ENCODE data around the gene SCN10A.

Gene SCN10A

DNA sequence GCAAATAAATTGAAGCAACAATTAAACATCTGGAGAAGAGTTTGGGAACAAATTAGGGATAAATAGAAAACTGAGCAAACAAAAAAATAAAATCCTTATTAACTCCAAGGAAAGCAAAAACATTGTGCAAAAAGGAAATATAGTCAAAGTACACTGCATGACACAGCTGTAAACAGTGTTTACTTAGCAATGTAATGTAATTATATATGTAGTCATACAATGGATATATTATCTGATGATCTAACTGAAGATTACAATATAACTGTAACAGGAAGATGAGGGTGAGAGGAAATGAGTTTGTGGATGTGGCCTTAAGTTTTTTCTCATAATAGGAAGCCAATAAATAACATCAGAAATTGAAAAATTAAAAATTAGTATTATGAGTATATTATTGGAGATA, 42.5 kb downstream of the SCN10A start:
- Histone ChIP-seq H3K4me3 (ENCODE audit: low read depth, low read length) (no peak overlapping the region), H3K9me3 (ENCODE audit: control insufficient read depth, insufficient read depth, low read length) (no peaks in the 10 kb centered on the region), H3K27me3 (ENCODE audit: control insufficient read depth, insufficient read depth, low read length) (no peaks in the 10 kb centered on the region), H3K4me1 (ENCODE audit: control insufficient read depth, insufficient read depth, low read length) (no peaks in the 10 kb centered on the region), H3K36me3 (ENCODE audit: control insufficient read depth, insufficient read depth, low read length) (no peaks in the 10 kb centered on the region), H3K9ac (ENCODE audit: low read depth, low read length) (no peak overlapping the region)

DNA sequence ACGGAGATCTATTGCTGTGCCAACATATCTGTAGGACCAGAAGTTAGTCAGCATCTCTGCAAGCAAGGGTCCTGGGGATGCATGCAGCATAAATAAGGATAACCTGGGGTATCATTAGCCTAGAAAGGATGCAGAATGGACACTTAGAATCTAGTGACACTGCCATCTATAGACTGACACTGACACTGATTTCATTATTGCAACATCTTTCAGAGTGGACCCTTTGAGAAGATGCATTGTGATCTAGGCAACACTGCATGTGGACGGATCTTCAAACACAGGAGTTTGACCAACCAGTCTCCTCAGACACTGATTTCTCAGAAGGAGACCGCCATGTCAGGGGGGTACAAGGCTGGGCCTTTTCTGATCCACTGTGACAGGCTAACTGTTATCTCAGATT, 52.4 kb downstream of the SCN10A start:
- no peaks in the 10 kb centered on the region for H3K4me1 ChIP-seq (ENCODE audit: control insufficient read depth, insufficient read depth, low read length)
- no peaks in the 10 kb centered on the region for H3K9me3 ChIP-seq (ENCODE audit: control insufficient read depth, insufficient read depth, low read length)
- H3K9ac ChIP-seq (ENCODE audit: low read depth, low read length) = no peak overlapping the region
- H3K27me3 ChIP-seq (ENCODE audit: control insufficient read depth, insufficient read depth, low read length) = peaks cover 2% of the 10 kb centered on the region
- H3K4me3 ChIP-seq (ENCODE audit: low read depth, low read length) = no peak overlapping the region
- H3K36me3 ChIP-seq (ENCODE audit: control insufficient read depth, insufficient read depth, low read length) = no peaks in the 10 kb centered on the region

GRCh38 chr3:38758557-38758956, 57.5 kb downstream of the SCN10A start:
- no peaks in the 10 kb centered on the region for H3K36me3 ChIP-seq (ENCODE audit: control insufficient read depth, insufficient read depth, low read length)

DNA sequence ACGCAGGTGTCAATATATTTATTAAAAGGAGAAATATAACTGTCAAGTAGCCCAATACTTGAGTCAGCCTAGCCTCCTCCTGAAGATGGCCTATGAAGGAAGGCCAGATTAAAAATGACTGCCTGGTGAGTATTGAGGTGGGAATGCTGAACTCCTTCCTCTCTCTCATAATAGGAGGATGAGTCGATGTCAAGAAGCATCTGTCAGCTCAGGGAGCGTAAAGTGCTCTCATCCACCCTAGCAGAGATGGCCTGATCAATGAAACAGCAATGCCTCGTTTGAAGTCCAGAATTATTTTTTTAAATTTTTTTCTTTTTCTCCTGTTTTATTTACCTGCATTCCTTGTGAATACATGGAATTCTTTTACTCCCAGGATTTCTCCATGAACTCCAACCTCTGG, 58.3 kb downstream of the SCN10A start:
- Histone ChIP-seq H3K27me3 (ENCODE audit: control insufficient read depth, insufficient read depth, low read length) (peaks cover 2% of the 10 kb centered on the region), H3K4me1 (ENCODE audit: control insufficient read depth, insufficient read depth, low read length) (no peaks in the 10 kb centered on the region), H3K36me3 (ENCODE audit: control insufficient read depth, insufficient read depth, low read length) (no peaks in the 10 kb centered on the region), H3K4me3 (ENCODE audit: low read depth, low read length) (no peak overlapping the region), H3K9me3 (ENCODE audit: control insufficient read depth, insufficient read depth, low read length) (no peaks in the 10 kb centered on the region), H3K9ac (ENCODE audit: low read depth, low read length) (no peak overlapping the region)

More at GRCh38 chr3:38758557-38758956, 57.5 kb downstream of the SCN10A start:
- H3K4me1 ChIP-seq (ENCODE audit: control insufficient read depth, insufficient read depth, low read length) = no peaks in the 10 kb centered on the region
- no peaks in the 10 kb centered on the region for H3K9me3 ChIP-seq (ENCODE audit: control insufficient read depth, insufficient read depth, low read length)
- no peak overlapping the region for H3K9ac ChIP-seq (ENCODE audit: low read depth, low read length)
- peaks cover 2% of the 10 kb centered on the region for H3K27me3 ChIP-seq (ENCODE audit: control insufficient read depth, insufficient read depth, low read length)
- no peak overlapping the region for H3K4me3 ChIP-seq (ENCODE audit: low read depth, low read length)

- H3K27me3 ChIP-seq (ENCODE audit: control insufficient read depth, insufficient read depth, low read length) = peaks cover 2% of the 10 kb centered on the region
- H3K4me1 ChIP-seq (ENCODE audit: control insufficient read depth, insufficient read depth, low read length) = no peaks in the 10 kb centered on the region
- no peaks in the 10 kb centered on the region for H3K36me3 ChIP-seq (ENCODE audit: control insufficient read depth, insufficient read depth, low read length)
- H3K9ac ChIP-seq (ENCODE audit: low read depth, low read length) = no peak overlapping the region
- H3K4me3 ChIP-seq (ENCODE audit: low read depth, low read length) = no peak overlapping the region
- H3K9me3 ChIP-seq (ENCODE audit: control insufficient read depth, insufficient read depth, low read length) = no peaks in the 10 kb centered on the region
Observed at GRCh38 chr3:38756892-38757291, 59.1 kb downstream of the SCN10A start.

GRCh38 chr3:38755130-38755529, 60.9 kb downstream of the SCN10A start:
- no peaks in the 10 kb centered on the region for H3K9me3 ChIP-seq (ENCODE audit: control insufficient read depth, insufficient read depth, low read length)

DNA sequence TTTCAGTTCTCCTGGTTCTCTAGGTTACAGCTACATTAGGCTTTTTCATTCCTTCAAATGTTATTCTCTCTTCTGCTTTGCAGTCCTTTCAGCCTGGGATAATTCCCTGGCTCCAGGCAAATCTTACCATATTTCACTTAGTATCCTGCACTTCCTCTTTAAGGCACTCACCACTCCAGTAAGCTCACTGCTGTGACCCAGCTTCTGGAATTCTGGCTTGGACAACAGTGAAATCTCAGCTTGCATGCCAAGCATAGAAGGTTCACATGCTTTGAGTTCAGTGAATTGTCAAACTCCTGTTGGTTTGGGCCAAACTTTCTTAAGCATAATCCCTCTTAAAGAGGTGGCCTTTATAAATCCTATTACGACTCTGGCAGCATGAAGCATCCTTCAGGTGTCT, 69.4 kb downstream of the SCN10A start:
- H3K4me3 ChIP-seq (ENCODE audit: low read depth, low read length) = no peak overlapping the region
- H3K27me3 ChIP-seq (ENCODE audit: control insufficient read depth, insufficient read depth, low read length) = no peaks in the 10 kb centered on the region
- no peaks in the 10 kb centered on the region for H3K36me3 ChIP-seq (ENCODE audit: control insufficient read depth, insufficient read depth, low read length)
- no peak overlapping the region for H3K9ac ChIP-seq (ENCODE audit: low read depth, low read length)
- no peaks in the 10 kb centered on the region for H3K9me3 ChIP-seq (ENCODE audit: control insufficient read depth, insufficient read depth, low read length)
- no peaks in the 10 kb centered on the region for H3K4me1 ChIP-seq (ENCODE audit: control insufficient read depth, insufficient read depth, low read length)

More at GRCh38 chr3:38755130-38755529, 60.9 kb downstream of the SCN10A start:
- H3K9ac ChIP-seq (ENCODE audit: low read depth, low read length) = no peak overlapping the region
- H3K4me1 ChIP-seq (ENCODE audit: control insufficient read depth, insufficient read depth, low read length) = no peaks in the 10 kb centered on the region
- H3K4me3 ChIP-seq (ENCODE audit: low read depth, low read length) = no peak overlapping the region
- H3K27me3 ChIP-seq (ENCODE audit: control insufficient read depth, insufficient read depth, low read length) = peaks cover 2% of the 10 kb centered on the region
- H3K36me3 ChIP-seq (ENCODE audit: control insufficient read depth, insufficient read depth, low read length) = no peaks in the 10 kb centered on the region

DNA sequence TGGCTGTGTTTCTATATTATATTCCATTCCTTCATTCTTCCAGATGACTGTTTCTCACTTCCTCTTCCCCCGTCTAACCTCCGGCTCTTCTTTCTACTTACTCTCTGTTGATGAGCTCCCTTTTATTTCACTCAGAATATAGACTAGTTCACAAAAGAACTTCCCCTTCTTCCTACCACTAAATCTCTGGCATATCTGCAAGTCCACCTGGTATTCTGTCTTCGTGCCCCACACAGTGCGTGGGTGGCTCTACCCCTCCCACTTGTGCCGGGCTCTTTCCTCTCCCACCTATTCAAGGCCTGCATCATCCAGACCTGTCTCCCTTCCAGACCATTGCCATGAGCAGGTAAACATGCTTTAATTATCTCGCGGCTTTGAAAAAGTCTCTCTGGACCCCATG, 73.0 kb downstream of the SCN10A start:
- Histone ChIP-seq H3K36me3 (ENCODE audit: control insufficient read depth, insufficient read depth, low read length) (no peaks in the 10 kb centered on the region), H3K9me3 (ENCODE audit: control insufficient read depth, insufficient read depth, low read length) (no peaks in the 10 kb centered on the region), H3K4me1 (ENCODE audit: control insufficient read depth, insufficient read depth, low read length) (no peaks in the 10 kb centered on the region), H3K9ac (ENCODE audit: low read depth, low read length) (no peak overlapping the region), H3K4me3 (ENCODE audit: low read depth, low read length) (no peak overlapping the region), H3K27me3 (ENCODE audit: control insufficient read depth, insufficient read depth, low read length) (no peaks in the 10 kb centered on the region)

- no peaks in the 10 kb centered on the region for H3K4me1 ChIP-seq (ENCODE audit: control insufficient read depth, insufficient read depth, low read length)
- no peak overlapping the region for H3K4me3 ChIP-seq (ENCODE audit: low read depth, low read length)
- no peaks in the 10 kb centered on the region for H3K9me3 ChIP-seq (ENCODE audit: control insufficient read depth, insufficient read depth, low read length)
- no peaks in the 10 kb centered on the region for H3K36me3 ChIP-seq (ENCODE audit: control insufficient read depth, insufficient read depth, low read length)
- H3K27me3 ChIP-seq (ENCODE audit: control insufficient read depth, insufficient read depth, low read length) = no peaks in the 10 kb centered on the region
- H3K9ac ChIP-seq (ENCODE audit: low read depth, low read length) = no peak overlapping the region
Observed at GRCh38 chr3:38742550-38742949, 73.5 kb downstream of the SCN10A start.

DNA sequence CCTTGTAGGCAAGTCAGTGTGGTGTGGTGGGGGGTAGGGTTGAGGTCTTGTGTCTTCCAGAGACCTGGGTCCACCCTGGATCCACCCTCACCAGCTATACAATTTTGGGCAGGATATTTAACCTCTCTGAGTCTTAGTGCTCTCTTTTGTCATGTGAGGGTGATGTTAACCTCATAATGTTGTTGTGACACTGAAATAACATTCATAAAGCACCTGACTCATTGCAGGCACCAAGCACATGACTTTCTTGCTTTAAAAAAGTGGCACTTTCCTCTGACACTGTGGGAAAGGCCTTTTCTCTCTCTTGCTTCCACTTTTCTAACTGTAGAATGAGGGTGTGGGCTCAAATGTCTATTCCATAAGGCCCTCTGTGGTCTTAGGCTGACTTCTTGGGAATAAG, 75.5 kb downstream of the SCN10A start:
- no peak overlapping the region for H3K4me3 ChIP-seq (ENCODE audit: low read depth, low read length)
- no peaks in the 10 kb centered on the region for H3K36me3 ChIP-seq (ENCODE audit: control insufficient read depth, insufficient read depth, low read length)
- H3K9me3 ChIP-seq (ENCODE audit: control insufficient read depth, insufficient read depth, low read length) = no peaks in the 10 kb centered on the region
- no peaks in the 10 kb centered on the region for H3K4me1 ChIP-seq (ENCODE audit: control insufficient read depth, insufficient read depth, low read length)
- H3K27me3 ChIP-seq (ENCODE audit: control insufficient read depth, insufficient read depth, low read length) = no peaks in the 10 kb centered on the region
- no peak overlapping the region for H3K9ac ChIP-seq (ENCODE audit: low read depth, low read length)

GRCh38 chr3:38739931-38740330, 76.1 kb downstream of the SCN10A start:
- Histone ChIP-seq H3K36me3 (ENCODE audit: control insufficient read depth, insufficient read depth, low read length) (no peaks in the 10 kb centered on the region), H3K4me1 (ENCODE audit: control insufficient read depth, insufficient read depth, low read length) (no peaks in the 10 kb centered on the region), H3K9me3 (ENCODE audit: control insufficient read depth, insufficient read depth, low read length) (no peaks in the 10 kb centered on the region), H3K9ac (ENCODE audit: low read depth, low read length) (no peak overlapping the region), H3K4me3 (ENCODE audit: low read depth, low read length) (no peak overlapping the region), H3K27me3 (ENCODE audit: control insufficient read depth, insufficient read depth, low read length) (no peaks in the 10 kb centered on the region)

DNA sequence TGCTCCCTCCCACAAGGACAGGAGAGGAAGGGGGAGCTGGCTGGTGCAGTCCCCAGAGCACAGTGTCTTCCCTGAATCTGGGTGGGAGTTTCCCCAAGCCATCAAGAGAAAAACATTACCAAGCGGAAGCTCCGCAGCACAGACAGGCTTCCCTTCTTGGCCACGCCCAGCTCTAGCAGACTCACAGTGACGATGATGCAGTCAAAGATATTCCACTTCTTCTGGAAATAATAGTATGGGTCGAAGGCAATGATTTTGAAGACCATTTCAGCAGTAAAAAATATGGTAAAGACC, 76.7 kb downstream of the SCN10A start:
- no peaks in the 10 kb centered on the region for H3K4me1 ChIP-seq (ENCODE audit: control insufficient read depth, insufficient read depth, low read length)
- H3K27me3 ChIP-seq (ENCODE audit: control insufficient read depth, insufficient read depth, low read length) = no peaks in the 10 kb centered on the region
- H3K36me3 ChIP-seq (ENCODE audit: control insufficient read depth, insufficient read depth, low read length) = no peaks in the 10 kb centered on the region
- no peaks in the 10 kb centered on the region for H3K9me3 ChIP-seq (ENCODE audit: control insufficient read depth, insufficient read depth, low read length)
- H3K9ac ChIP-seq (ENCODE audit: low read depth, low read length) = no peak overlapping the region
- no peak overlapping the region for H3K4me3 ChIP-seq (ENCODE audit: low read depth, low read length)

All from iPS-15b (cell line).